Measurements from ENCODE around the gene RAB35.

DNA sequence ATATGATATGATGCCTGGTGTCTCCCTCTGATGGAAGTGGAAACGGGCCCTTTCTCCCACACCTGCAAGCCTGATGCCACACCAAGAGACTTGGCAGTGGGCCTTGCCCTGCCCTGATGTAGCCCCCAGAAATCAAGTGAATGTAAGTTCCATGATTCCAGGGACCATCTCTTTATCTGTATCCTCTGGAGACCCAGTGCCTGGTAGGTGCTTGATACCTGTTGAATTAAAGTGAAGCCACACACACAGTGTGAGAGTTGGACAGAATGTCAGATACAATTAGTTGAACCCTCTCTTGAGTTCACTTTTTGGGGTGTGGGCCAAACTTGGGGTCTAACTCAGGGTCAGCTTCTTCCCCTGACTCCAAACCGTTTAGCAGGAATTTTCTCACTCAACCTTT is 4.8 kb upstream of the RAB35 start:
- TF ChIP-seq POLR2A (IDR thresholded peaks at IDR 0.05; ENCODE audit: low read length) (no peak), GATA1 (IDR thresholded peaks at IDR 0.05; ENCODE audit: low read depth, low read length) (no peak)

All from erythroblast (primary cell).